VCaP (cell line): Measurements from ENCODE around the gene RAB22A.

ENCODE experiments used
- H3K27ac ChIP-seq: fragments of 450-650 bp; 2 replicates; pipeline ENCODE4 v1.5.1; 2017
- TF ChIP-seq, protein P1 (sequence below): fragments of 450-650 bp; conservative IDR thresholded peaks from 2 replicates; pipeline ENCODE4 v1.5.1; 2017; ENCODE audit warnings: mild to moderate bottlenecking, moderate library complexity

The RAB22A gene

DNA sequence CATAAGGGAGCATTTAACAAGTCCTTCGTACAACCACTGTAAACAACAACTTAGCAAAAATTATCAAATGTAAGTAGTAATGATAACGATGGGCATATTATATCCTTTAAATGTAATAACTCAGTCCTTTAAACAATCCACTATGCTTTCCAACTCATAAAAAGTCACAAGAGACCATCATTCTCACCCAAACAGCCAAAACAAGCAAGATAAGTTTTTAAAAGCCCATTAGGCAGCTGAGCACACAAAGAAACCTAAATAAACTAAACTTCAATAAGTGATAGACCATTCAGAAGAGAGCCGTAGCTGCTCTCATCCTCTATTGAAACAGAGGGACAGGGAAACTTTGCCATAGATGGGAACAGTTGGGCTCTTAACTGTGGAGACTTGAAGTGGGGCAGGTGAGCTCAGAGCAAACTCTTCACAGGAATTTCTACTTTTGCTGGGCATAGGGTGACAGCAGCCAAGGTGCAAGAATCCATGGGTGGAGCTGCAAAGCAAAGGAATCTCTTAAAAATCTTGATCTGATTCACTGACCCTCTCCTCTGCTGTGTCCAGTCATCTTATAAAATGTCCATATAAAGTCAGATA, 22.5 kb downstream of the RAB22A start:
- TF ChIP-seq, protein P1, sequence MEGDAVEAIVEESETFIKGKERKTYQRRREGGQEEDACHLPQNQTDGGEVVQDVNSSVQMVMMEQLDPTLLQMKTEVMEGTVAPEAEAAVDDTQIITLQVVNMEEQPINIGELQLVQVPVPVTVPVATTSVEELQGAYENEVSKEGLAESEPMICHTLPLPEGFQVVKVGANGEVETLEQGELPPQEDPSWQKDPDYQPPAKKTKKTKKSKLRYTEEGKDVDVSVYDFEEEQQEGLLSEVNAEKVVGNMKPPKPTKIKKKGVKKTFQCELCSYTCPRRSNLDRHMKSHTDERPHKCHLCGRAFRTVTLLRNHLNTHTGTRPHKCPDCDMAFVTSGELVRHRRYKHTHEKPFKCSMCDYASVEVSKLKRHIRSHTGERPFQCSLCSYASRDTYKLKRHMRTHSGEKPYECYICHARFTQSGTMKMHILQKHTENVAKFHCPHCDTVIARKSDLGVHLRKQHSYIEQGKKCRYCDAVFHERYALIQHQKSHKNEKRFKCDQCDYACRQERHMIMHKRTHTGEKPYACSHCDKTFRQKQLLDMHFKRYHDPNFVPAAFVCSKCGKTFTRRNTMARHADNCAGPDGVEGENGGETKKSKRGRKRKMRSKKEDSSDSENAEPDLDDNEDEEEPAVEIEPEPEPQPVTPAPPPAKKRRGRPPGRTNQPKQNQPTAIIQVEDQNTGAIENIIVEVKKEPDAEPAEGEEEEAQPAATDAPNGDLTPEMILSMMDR, result no peak
- no peak overlapping the region for H3K27ac ChIP-seq

DNA sequence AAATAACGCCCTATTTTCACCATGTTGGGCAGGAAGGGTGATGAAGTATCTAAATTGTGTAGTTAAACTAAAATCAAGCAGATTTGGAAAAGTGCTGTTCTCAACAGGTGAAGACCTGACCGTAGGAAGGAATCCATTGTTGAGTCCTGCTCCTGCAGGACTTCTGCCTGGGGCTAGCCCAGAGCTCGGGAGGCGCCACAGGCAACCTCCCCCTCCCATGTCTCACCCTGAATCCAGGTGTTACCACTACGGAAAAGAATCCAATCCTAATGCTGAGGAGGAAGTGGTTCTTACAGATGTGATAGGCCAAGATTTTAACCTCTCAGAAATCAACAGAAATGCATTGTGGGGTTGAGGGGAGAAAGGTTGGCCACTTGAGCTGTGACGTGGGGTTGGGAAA, 30.2 kb downstream of the RAB22A start:
- TF ChIP-seq, protein P1, result no peak
- H3K27ac ChIP-seq, result no peak overlapping the region

DNA sequence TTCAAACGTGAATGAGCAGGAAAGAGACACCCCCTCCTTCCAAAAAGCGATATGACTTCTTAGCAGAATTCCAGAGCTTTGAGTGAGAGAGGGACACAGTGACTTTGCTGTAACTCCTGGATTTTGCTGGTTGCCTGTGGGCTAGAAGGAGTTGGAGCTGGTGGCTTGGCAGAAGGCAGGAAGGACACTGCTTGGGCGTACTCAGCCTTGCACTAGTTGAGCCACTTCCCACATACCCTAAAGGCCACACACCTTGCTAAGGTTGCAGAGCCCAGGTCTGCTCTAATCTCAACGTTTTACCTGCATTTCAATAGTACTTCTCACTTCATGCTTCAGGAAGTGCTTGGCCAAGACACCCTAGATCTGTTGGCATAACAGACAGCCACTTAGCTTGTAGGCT, 30.6 kb downstream of the RAB22A start:
- no peak overlapping the region for H3K27ac ChIP-seq
- TF ChIP-seq, protein P1, result no peak

DNA sequence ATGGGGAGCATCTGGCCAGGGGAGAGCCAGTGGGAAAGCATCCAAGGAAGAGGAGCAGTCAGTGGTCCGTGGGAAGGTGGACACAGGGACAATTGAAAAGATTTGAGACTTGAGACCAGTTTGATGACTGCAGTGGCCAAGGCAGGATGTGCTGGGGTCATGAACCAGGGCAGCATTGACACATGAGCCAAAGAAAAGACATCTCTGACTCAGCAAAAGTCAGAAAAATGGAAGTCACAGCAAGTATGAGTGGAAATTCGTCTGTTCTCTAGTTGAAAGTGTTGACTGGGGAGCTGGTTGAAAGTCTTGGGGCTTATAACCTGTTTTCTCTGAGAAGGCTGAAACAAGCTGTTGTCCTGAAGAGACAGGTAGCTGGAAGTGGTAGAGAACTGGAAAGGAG, 31.3 kb downstream of the RAB22A start:
- TF ChIP-seq, protein P1, result no peak
- H3K27ac ChIP-seq, result no peak overlapping the region

DNA sequence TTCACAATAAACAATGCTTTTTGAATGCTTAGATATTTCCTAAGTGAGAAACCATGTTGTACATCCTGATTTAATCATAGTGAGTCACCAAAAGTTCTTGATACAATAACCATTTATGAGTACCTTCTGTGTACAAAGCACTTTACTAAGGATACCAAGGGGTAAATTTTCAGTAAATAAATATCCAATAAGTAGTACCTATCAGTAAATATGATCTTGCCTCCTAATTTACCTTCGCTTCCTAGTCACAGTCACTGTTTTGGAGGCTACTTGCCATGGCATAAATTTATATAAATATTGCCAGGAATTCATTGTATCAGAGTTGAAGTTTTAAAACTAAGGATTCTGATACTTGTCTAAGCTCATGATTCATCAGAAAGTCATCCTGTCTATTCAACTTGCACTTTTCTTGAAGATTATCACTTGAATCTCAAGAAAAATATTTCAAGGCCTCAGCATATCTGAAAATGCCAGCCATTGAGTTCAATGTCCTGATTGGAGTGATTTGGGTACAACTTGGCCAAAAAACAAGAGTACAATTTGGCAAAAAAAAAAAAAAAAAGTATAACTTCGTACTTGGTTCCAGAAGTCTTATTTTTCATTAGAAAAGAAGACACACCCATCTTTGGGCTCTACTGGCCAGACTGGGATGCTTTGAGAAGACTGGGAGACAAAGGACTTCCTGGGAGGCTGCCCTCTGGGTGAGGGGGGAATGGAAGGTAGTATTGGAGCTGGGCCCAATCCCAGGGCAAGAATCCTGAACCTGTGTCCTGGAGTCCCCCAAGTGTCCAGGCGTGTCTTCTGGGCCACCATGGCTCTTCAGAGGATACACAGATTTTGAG, 32.8 kb downstream of the RAB22A start:
- no peak overlapping the region for H3K27ac ChIP-seq
- TF ChIP-seq, protein P1, result no peak

DNA sequence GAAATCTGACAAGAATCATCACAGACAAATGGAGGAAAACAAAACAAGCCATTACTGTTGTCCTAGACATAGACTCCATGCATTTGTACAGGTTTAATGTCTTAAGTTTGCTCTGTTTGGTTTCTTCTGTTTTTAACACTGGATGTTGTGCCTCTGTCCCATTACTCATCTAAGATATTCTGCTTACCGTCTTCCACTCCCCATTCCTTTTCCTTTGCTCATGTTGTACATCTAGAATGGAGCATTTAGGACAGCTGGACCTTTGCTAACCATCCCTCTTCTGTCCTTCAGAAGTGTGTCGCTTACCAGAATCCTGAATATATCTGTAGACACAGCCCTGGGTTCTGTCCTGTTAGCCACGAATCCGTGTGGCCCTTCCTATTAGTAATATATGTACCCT, 35.2 kb downstream of the RAB22A start:
- no peak overlapping the region for H3K27ac ChIP-seq
- TF ChIP-seq, protein P1, result no peak

DNA sequence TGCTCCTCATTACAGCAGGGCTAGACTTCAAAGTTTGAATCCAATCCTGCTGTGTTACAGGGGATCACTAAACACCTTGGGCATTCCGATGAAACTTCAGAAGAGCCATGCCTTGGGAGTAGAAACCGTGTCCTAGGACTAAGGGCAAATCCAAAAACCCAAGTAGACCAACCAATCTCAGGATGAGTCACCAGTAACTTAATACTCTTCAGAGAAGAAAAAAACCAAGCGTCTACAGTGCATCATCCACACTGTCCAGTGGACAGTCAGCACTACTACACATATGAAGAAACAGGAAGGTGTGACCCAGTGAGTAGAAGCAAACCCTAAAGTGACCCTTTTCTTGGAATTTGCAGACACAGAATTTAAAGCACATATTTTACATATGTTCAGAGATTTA, 40.1 kb downstream of the RAB22A start:
- TF ChIP-seq, protein P1, result no peak
- no peak overlapping the region for H3K27ac ChIP-seq
